GM12892 (cell line): ENCODE measurements around the gene CHADL. TPM values are rescaled to one million over a fixed set of nuclear protein-coding genes. Genes with fewer than 3 reads are reported as not detected.

ENCODE experiments used
- DNase-seq: peaks from one replicate; pipeline ENCODE4 v3.0.0; 2011; ENCODE audit not compliant: insufficient read length
- FAIRE-seq: peaks from 2 replicates; lab custom pipeline; 2011; peaks lifted over from hg19 to GRCh38; lab: Jason Lieb, UNC
- POLR2A ChIP-seq: IDR thresholded peaks from 2 replicates; pipeline ENCODE4 v1.6.1; 2011; ENCODE audit warnings: low read depth, low read length, control low read depth
- POLR2AphosphoS5 ChIP-seq: IDR thresholded peaks from 2 replicates; pipeline ENCODE4 v1.6.1; 2011; ENCODE audit warnings: low read depth, low read length, control low read depth
- TAF1 ChIP-seq: IDR thresholded peaks from 2 replicates; pipeline ENCODE4 v1.6.1; 2011; ENCODE audit warnings: low read depth, mild to moderate bottlenecking, control low read depth, low read length, borderline replicate concordance
- polyA plus RNA-seq: library from polyadenylated mRNA; unstranded; fragments of >200 nt; gene quantifications from one replicate; pipeline ENCODE4 v1.2.1, GENCODE V29; 2012; ENCODE audit warnings: missing spikeins, inconsistent platforms; ENCODE audit not compliant: missing spikeins

Gene CHADL
- polyA plus RNA-seq: 0.15 TPM

- FAIRE-seq: no peak
- no peak for TF ChIP-seq POLR2A
- TF ChIP-seq TAF1: no peak
- TF ChIP-seq POLR2AphosphoS5: no peak
- no peak for DNase-seq
Measured at GRCh38 chr22:41240377-41241132, at the start of gene CHADL. TSS of gene CHADL (minus strand) at chr22:41240931. CDS start at chr22:41240881, 50 bp downstream.

DNA sequence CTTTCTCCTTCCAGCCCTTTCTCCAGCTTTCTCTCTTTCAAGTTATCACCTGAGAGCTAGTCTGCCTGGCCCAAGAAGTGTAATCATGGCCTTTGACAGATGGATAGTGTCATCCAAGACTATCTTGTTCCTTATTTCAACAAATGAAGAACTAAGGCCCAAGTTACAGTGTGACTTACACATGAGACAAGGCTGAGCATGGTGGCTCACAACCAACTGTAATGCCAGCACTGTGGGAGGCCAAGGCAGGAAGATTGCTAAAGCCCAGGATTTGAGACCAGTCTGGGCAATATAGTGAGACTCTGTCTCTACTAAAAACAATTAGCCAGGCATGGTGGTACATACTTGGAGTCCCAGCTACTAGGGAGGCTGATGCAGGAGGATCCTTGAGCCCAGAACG, 48.9 kb upstream of the CHADL start:
- DNase-seq: no peak
- no peak for TF ChIP-seq POLR2A
- no peak for TF ChIP-seq POLR2AphosphoS5
- TF ChIP-seq TAF1: no peak
- no peak for FAIRE-seq

- TF ChIP-seq POLR2AphosphoS5 (no peak), POLR2A (no peak), TAF1 (no peak)
- FAIRE-seq (no peak), DNase-seq (no peak)
Measured at GRCh38 chr22:41288245-41288946, 47.7 kb upstream of the CHADL start.

- DNase-seq (no peak), FAIRE-seq (no peak)
- peak; percentile 45 for TF ChIP-seq POLR2A
- no peak for TF ChIP-seq POLR2AphosphoS5
Measured at GRCh38 chr22:41286639-41287091, 45.9 kb upstream of the CHADL start.

GRCh38 chr22:41285820-41286638, 45.3 kb upstream of the CHADL start, which contains the start of gene RANGAP1:
TSS of gene RANGAP1 (minus strand) at chr22:41286187. CDS start at chr22:41281044, 5,143 bp downstream.
- FAIRE-seq (peak; percentile 98), DNase-seq (peak; percentile 97)
- TF ChIP-seq POLR2A (peak; percentile 89), POLR2AphosphoS5 (peak; percentile 87), TAF1 (peak; percentile 9; the same call in 1 of the 2 replicates)

GRCh38 chr22:41285441-41285819, 44.7 kb upstream of the CHADL start:
- peak; percentile 62 for DNase-seq
- FAIRE-seq: peak; percentile 33
- TF ChIP-seq POLR2A: peak; percentile 13; the same call in 1 of the 2 replicates
- peak; percentile 74; the same call in 1 of the 2 replicates for TF ChIP-seq POLR2AphosphoS5
- TF ChIP-seq TAF1: 0 out of 2 replicates have a peak, but pooled peaks have one; percentile 32

DNA sequence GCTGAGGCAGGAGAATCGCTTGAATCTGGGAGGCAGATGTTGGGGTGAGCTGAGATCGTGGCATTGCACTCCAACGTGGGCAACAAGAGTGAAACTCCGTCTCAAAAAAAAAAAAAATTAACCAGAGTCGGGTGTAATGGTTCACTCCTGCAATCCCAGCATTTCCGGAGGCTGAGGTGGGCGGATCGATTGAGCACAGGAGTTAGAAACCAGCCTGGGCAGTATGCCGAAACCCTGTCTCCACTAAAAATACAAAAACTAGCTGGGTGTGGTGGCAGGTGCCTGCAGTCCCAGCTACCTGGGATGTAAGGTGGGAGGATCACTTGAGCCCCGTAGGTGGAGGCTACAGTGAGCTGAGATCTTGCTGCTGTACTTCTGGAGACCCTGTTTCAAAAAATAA, 43.7 kb upstream of the CHADL start:
- FAIRE-seq (no peak), DNase-seq (no peak)
- TF ChIP-seq TAF1 (no peak), POLR2A (no peak), POLR2AphosphoS5 (no peak)

- DNase-seq: no peak
- FAIRE-seq: no peak
- TF ChIP-seq POLR2A: no peak
- TF ChIP-seq TAF1: no peak
- TF ChIP-seq POLR2AphosphoS5: no peak
Measured at GRCh38 chr22:41280854-41281253, 40.1 kb upstream of the CHADL start.

DNA sequence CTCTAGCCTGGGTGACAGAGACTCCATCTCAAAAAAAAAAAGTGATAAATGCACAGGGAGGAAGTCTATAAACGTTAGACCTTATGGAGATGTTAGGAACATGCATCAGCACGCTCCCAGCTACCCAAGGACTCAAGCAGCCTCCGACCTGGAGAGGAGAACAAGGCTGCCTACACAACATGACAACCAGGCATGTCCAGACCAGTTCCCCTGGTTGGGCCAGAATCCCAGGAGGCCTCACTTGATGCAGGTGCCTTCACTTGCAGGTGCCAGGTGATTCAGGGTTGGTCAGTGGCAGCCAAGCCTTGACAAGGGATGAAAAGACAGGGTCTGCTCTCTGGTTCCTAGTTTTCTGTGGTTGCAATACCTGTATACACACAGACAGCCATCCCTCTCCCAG, 39.3 kb upstream of the CHADL start:
- FAIRE-seq (no peak), DNase-seq (no peak)
- no peak for TF ChIP-seq POLR2AphosphoS5
- no peak for TF ChIP-seq TAF1
- TF ChIP-seq POLR2A: no peak

DNA sequence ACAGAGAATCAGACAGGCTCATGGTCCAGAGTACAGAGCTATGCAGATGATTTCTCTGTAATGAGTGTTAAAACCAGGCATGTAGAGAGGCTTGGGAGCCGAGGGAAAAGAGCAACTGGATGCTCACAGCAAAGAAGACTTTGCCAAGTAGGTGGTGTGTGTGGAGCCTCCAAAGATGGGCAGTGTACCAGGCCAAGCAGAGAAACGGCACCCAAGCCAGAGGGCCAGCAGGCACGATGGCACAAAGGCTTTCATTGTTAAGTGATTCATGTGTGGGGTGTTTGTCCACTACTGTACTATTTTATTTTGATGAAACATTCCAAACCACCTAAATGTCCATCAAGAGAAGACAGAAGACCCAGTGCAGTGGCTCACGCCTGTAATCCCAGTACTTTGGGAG, 34.1 kb upstream of the CHADL start:
- FAIRE-seq (no peak), DNase-seq (no peak)
- TF ChIP-seq POLR2A (no peak), POLR2AphosphoS5 (no peak), TAF1 (no peak)

DNA sequence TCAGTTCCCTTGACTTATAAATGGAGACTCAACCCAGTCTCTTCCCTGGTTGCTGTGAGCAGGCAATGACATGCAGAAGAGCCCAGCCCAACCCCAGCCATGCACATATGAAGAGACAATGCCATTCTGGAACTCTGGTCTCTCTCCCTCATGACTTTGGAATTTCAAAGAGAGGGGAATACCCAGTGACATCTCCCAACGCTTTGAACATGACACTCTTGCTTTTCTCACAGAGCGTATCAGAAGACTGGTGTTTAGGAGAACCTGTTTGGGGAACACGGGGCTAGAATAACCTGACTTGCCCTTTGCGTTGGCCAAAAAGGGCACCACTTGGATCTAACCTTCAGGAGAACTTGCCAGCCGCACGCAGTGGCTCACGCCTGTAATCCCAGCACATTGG, 32.4 kb upstream of the CHADL start:
- TF ChIP-seq POLR2A (no peak), TAF1 (no peak), POLR2AphosphoS5 (no peak)
- DNase-seq: no peak

More for the DNA sequence above, 32.4 kb upstream of the CHADL start:
- FAIRE-seq: no peak
